ENCODE measurements around the gene PSMA6. TPM values are rescaled to one million over a fixed set of nuclear protein-coding genes. Genes with fewer than 3 reads are reported as not detected.
A peak's percentile ranks its signal among the peaks of the same experiment; 100 is the strongest.

The PSMA6 gene
- total and polyA plus RNA-seq, 2 donors (not counting 1 experiment from before 2014, with no cell fraction given): 190 to 225 TPM

GRCh38 chr14:35254736-35255135, 37.4 kb upstream of the PSMA6 start:
- Histone ChIP-seq H3K4me3 (replicated peaks in 1 of 4; ENCODE audit: control extremely low read depth in 1 of 4, insufficient read depth in 1 of 4, low read depth in 3 of 4, low read length in 4 of 4) (no peak overlapping the region), H3K9me3 (ENCODE audit: control insufficient read depth, insufficient read depth, low read depth, low read length) (no peaks in the 10 kb centered on the region), H3K36me3 (ENCODE audit: control insufficient read depth, insufficient read depth, low read length) (no peaks in the 10 kb centered on the region), H2AFZ (ENCODE audit: low read length) (no peak overlapping the region), H3K4me1 (ENCODE audit: control insufficient read depth, extremely low read depth, insufficient read depth, low read length) (no peaks in the 10 kb centered on the region), H3K27me3 (ENCODE audit: control insufficient read depth, insufficient read depth, low read length) (no peaks in the 10 kb centered on the region), H4K20me1 (ENCODE audit: control insufficient read depth, extremely low read depth, insufficient read depth, low read length) (peaks cover 3% of the 10 kb centered on the region), H3K4me2 (ENCODE audit: extremely low read depth, insufficient read depth, low read length) (no peak overlapping the region), H3K27ac (ENCODE audit: insufficient read depth, low read length) (no peak overlapping the region), H3K9ac (ENCODE audit: insufficient read depth, low read length) (no peak overlapping the region), H3K79me2 (ENCODE audit: control insufficient read depth, insufficient read depth, low read length) (no peaks in the 10 kb centered on the region)
- DNase-seq (ENCODE audit: low read depth in 2 of 2): no peak
- no peak for TF ChIP-seq EZH2 (IDR thresholded peaks at IDR 0.05; ENCODE audit: low read length, missing control alignments)
- TF ChIP-seq, protein P1, sequence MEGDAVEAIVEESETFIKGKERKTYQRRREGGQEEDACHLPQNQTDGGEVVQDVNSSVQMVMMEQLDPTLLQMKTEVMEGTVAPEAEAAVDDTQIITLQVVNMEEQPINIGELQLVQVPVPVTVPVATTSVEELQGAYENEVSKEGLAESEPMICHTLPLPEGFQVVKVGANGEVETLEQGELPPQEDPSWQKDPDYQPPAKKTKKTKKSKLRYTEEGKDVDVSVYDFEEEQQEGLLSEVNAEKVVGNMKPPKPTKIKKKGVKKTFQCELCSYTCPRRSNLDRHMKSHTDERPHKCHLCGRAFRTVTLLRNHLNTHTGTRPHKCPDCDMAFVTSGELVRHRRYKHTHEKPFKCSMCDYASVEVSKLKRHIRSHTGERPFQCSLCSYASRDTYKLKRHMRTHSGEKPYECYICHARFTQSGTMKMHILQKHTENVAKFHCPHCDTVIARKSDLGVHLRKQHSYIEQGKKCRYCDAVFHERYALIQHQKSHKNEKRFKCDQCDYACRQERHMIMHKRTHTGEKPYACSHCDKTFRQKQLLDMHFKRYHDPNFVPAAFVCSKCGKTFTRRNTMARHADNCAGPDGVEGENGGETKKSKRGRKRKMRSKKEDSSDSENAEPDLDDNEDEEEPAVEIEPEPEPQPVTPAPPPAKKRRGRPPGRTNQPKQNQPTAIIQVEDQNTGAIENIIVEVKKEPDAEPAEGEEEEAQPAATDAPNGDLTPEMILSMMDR (conservative IDR thresholded peaks at IDR 0.05 in 1 of 2, IDR thresholded peaks at IDR 0.05 in 1 of 2; ENCODE audit: low read depth in 1 of 2, low read length in 2 of 2): no peak

- Histone ChIP-seq H3K79me2 (ENCODE audit: control insufficient read depth, insufficient read depth, low read length) (no peaks in the 10 kb centered on the region), H3K27ac (ENCODE audit: insufficient read depth, low read length) (no peak overlapping the region), H4K20me1 (ENCODE audit: control insufficient read depth, extremely low read depth, insufficient read depth, low read length) (peaks cover 3% of the 10 kb centered on the region), H3K4me1 (ENCODE audit: control insufficient read depth, extremely low read depth, insufficient read depth, low read length) (no peaks in the 10 kb centered on the region), H3K9me3 (ENCODE audit: control insufficient read depth, insufficient read depth, low read depth, low read length) (no peaks in the 10 kb centered on the region), H2AFZ (ENCODE audit: low read length) (no peak overlapping the region), H3K4me2 (ENCODE audit: extremely low read depth, insufficient read depth, low read length) (no peak overlapping the region), H3K4me3 (replicated peaks in 1 of 4; ENCODE audit: control extremely low read depth in 1 of 4, insufficient read depth in 1 of 4, low read depth in 3 of 4, low read length in 4 of 4) (no peak overlapping the region), H3K9ac (ENCODE audit: insufficient read depth, low read length) (no peak overlapping the region), H3K36me3 (ENCODE audit: control insufficient read depth, insufficient read depth, low read length) (no peaks in the 10 kb centered on the region), H3K27me3 (ENCODE audit: control insufficient read depth, insufficient read depth, low read length) (no peaks in the 10 kb centered on the region)
- DNase-seq (ENCODE audit: low read depth in 2 of 2): no peak
- no peak for TF ChIP-seq EZH2 (IDR thresholded peaks at IDR 0.05; ENCODE audit: low read length, missing control alignments)
- TF ChIP-seq, protein P1 (conservative IDR thresholded peaks at IDR 0.05 in 1 of 2, IDR thresholded peaks at IDR 0.05 in 1 of 2; ENCODE audit: low read depth in 1 of 2, low read length in 2 of 2): no peak
Observed at GRCh38 chr14:35255711-35256110, 36.5 kb upstream of the PSMA6 start.

DNA sequence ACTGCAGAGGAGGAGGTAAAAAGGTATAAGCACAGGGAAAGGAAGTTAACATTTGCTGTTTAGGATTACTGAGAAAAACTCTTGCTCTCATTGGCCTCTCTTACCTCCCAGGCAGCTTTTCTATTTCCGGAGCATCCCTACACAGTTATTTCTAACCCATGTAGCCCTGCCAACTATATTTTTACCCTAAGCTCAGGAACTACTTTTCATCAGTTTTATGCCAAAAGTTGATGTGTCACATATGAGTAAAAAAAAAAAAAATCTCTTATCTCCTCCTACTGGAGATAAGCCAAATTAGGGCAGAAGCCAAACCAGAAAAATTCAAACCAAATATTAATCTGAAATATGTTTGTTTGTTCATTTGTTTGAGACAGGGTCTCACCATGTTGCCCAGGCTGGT, 34.4 kb upstream of the PSMA6 start:
- H3K27ac ChIP-seq (ENCODE audit: insufficient read depth, low read length): no peak overlapping the region
- H3K36me3 ChIP-seq (ENCODE audit: control insufficient read depth, insufficient read depth, low read length): no peaks in the 10 kb centered on the region
- no peaks in the 10 kb centered on the region for H3K4me1 ChIP-seq (ENCODE audit: control insufficient read depth, extremely low read depth, insufficient read depth, low read length)
- TF ChIP-seq, protein P1 (conservative IDR thresholded peaks at IDR 0.05 in 1 of 2, IDR thresholded peaks at IDR 0.05 in 1 of 2; ENCODE audit: low read depth in 1 of 2, low read length in 2 of 2): no peak
- TF ChIP-seq EZH2 (IDR thresholded peaks at IDR 0.05; ENCODE audit: low read length, missing control alignments): no peak
- peak; percentile 43 to 44 for DNase-seq (ENCODE audit: low read depth in 2 of 2)
- H3K27me3 ChIP-seq (ENCODE audit: control insufficient read depth, insufficient read depth, low read length): no peaks in the 10 kb centered on the region
- H3K9ac ChIP-seq (ENCODE audit: insufficient read depth, low read length): no peak overlapping the region
- peaks cover 3% of the 10 kb centered on the region for H4K20me1 ChIP-seq (ENCODE audit: control insufficient read depth, extremely low read depth, insufficient read depth, low read length)
- no peak overlapping the region for H3K4me3 ChIP-seq (replicated peaks in 1 of 4; ENCODE audit: control extremely low read depth in 1 of 4, insufficient read depth in 1 of 4, low read depth in 3 of 4, low read length in 4 of 4)
- H3K9me3 ChIP-seq (ENCODE audit: control insufficient read depth, insufficient read depth, low read depth, low read length): no peaks in the 10 kb centered on the region
- no peaks in the 10 kb centered on the region for H3K79me2 ChIP-seq (ENCODE audit: control insufficient read depth, insufficient read depth, low read length)
- H3K4me2 ChIP-seq (ENCODE audit: extremely low read depth, insufficient read depth, low read length): no peak overlapping the region
- H2AFZ ChIP-seq (ENCODE audit: low read length): no peak overlapping the region
